Putamen (tissue), 1 donor: Measurements from ENCODE around the gene SGMS1.
A peak's percentile ranks its signal among the peaks of the same experiment; 100 is the strongest.

Experiments
- DNase-seq: peaks from one replicate; pipeline ENCODE4 v3.0.0-alpha.2; 2016; ENCODE audit warnings: low spot score

Gene SGMS1

DNA sequence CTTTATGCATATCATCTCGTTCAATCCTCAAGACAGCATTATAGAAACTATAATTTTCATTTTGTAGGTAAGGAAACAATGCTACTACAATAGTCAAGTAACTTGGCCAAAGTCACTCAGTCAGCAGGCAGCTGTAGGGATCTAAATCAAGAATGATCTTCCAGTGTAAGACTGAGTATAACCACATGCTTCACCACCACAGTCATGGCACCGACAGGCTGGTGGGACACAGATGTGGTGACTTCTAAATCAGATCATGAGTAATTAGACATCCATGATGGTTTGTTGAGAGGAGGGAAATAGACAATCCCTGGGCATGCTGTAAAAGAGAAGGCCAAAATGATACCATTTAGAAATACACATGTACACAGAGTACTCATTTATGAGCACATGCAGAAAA lies 288.4 kb downstream of the SGMS1 start:
- DNase-seq: no peak

- DNase-seq: no peak
Observed at GRCh38 chr10:50334273-50334672, 289.5 kb downstream of the SGMS1 start.

DNA sequence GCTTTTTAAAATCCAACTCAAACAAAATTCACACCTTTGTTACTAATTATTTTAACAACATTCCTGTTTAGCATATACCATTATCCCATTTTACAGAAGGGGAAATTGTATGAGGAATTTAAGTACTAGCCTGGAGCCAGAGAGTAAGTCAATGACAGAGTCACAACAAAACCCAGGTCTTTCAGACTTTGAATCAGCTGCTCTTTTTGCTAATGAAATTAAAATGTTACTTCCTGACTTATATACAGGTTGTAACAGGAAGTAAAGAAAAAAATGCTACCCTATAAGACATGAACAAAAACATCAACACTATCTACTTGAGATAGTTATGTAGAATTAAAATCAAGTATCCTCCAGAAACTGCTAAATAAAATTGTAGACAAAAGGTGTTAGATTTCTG lies 289.9 kb downstream of the SGMS1 start:
- DNase-seq: no peak

GRCh38 chr10:50332108-50332842 lies 291.5 kb downstream of the SGMS1 start:
- no peak for DNase-seq

DNA sequence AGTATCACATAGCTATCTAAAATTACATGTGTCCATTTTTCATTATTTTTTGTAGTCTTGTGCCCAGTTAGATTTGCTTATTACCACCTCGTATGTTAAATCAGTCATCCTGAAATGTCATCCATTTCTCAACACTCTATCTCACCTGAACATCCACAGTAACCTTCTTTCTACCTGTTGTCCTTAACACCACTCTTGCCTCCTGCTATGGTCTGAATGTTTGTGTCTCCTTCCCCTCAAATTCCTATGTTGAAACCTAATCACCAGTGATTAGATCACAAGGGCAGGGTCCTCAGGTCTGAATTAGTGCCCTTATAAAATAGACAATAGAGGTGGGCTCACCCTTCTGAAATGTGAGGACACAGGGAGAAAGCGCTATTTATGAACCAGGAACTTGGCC lies 292.3 kb downstream of the SGMS1 start:
- DNase-seq: no peak

- peak; percentile 23 for DNase-seq
Observed at GRCh38 chr10:50326757-50327701, 296.7 kb downstream of the SGMS1 start.

DNA sequence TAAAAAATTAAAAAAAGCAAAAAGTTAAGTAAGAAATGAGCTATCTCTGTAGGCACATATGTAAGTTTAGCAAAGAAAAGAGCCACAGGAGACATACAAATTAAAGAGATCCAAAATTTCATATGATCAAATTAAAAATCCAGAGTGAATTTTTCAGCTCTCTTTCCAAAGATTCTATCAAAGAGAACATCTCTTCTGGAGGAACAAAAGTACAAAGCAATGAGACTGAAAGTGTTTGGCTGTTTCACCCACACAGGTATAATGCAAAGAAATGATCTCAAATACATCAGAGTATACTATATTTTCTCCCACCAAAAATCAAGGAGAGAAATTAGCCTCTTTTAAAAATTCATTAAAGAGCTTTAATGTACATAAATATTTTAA lies 297.6 kb downstream of the SGMS1 start:
- DNase-seq: no peak

DNA sequence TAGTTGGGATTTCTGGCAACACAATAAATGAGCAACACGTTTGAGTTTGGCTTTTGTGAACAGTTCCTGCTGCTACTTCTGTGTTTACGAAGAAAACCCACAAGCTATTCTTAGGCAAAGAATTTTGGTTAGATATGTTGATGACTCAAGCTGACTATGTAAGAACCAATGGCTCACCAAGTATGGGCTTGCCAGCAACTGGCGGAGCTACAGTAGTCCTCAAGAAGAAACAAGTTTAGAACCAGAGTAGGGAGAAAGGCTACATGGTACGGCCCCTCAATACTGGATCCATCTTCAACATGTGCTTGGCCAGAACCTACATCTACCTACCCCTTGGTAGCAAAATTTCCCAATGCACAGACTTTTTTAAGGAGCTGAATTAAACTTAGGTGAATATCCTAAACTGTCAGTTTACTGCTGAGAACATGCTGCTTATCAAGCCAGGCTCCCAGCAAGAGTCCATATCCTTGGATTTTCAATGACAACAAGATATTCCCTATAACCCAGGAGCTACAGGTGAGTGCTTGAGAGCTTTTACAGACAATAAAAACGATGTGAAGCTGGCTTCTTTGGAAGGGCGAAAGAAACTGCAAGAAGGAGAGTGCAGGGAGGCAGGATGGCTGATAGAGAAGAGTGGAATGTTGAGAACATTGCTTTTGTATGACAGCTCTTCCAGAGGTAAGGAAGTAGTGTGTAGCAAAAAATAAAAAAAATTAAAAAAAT lies 298.1 kb downstream of the SGMS1 start:
- DNase-seq: no peak

DNA sequence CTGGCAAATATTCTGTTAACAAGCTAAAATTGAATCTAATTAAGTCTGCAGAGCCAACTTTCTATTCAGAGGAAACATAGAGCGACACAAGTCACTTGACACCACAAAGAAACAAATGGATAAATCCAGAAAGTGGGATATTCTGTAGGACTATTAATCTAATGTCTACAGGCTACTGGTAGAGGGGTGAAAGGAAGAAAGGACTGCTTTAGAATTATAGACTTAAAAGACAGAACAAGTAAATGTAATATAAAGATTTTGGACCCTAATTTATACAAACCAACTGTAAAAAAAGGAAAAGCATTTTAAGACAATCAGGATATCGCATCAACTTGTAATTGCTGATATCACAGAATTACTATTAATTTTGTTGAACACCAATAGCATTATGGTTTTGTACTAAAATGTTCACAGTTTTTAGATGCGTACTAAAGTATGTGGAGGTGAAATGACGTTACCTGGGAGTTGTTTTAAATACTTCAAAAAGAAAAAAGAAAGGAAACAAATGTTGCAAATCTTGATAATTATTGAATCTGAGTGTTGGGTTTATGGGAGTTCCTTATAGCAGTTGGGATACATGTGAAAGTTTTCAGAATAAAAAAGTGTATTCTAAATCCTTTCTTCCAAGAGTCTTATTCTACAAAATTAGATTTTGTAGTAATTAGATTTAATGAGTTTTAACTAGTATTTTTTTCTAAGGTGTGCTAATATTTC lies 298.9 kb downstream of the SGMS1 start:
- DNase-seq: no peak

DNA sequence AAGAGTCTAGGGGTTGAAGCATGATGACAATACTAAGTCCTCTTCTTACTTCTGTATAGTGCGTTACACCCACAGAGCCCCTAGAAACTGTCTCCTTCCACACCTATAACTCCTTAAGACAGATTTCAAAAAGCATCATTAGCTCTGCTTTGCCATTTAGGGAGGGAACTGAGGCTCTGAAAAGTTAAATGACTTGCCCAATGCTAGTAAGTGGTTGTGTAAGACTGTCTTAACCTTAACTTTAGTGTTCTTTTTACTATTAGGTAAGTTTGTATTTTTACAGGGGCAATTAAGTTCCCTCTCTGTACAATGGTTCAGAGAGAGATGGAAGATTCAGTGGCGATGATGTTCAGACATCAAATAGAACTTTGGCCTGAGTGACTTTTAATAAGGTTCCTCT lies 299.7 kb downstream of the SGMS1 start:
- no peak for DNase-seq

DNA sequence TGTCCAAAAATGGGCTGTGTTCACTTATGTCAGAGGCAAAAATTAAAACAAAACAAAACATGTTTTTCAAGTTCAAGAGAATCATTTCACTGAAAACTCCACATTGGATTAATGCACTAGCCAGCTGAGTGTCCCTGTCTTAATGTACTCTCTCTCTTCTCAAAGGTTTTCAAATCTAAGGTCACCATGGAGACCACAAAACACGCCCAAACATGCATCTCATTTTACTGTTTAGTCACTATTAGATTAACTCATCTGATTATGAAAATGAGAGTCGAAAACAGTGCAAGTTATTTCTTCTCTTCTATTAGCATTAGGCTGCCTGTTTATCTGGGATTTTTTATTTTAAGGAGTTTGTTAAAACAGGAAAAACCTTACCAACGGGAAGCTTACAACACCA lies 301.7 kb downstream of the SGMS1 start:
- DNase-seq: no peak

DNA sequence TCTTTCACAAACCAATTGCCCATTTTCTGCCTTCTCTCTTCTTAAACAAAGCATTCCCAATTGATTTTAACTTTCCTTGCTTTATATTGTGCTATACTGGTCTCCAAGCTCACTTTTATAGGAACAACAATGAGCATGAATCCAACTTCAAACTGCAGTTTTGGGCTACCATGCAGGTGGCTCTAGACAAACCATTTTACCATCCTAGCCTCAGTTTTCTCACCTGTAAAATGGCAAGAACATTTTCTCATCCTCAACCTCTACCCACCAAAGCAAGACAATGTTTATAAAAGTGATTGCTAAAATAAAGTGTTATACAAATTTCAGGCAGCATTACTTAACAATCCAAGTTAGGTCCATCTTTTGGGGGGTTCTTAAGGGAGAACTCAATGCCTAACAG lies 305.6 kb downstream of the SGMS1 start:
- DNase-seq: no peak

DNA sequence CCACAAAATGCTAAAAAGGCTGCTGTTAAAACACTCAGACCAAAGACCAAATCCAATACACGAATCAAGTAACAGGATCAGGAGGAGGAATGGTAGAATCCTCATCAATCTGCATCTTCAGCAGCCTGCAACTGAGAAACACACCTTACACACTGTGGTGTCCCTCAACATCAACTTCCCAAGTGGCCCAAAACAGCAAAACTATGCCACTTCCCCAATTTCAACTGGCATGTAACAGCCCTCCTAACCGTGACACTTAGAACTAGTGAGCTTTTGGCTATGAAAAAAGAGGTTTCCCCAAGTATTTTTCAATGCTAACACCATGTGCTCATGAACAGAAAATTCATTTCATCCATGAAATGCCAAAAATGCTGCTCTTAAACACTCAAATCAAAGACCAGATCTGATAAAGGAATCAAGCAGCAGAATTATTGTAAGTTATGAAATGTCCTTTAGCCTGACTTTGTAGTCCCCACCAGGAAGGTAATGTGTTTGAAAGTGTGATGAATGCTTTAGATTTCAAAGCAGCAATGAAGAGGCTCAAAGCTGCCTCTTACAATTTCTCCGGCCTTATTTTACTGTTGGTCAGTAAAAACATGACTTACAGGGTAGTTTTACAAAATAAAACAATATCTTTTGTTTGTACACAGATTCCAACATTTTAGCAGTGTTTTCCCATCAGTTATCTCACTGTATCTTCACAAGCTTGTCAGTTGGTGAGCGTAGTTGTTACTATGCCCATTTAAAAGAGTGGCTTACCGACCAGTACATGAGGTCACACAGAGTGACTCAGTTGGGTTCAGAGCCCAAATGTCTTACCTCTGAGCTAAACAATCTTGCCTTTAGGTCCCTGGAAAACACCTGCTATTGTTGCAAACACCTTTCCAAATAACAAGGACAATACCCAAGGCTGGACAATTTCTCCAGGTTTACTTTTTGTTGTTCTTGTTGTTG lies 306.8 kb downstream of the SGMS1 start:
- no peak for DNase-seq

DNA sequence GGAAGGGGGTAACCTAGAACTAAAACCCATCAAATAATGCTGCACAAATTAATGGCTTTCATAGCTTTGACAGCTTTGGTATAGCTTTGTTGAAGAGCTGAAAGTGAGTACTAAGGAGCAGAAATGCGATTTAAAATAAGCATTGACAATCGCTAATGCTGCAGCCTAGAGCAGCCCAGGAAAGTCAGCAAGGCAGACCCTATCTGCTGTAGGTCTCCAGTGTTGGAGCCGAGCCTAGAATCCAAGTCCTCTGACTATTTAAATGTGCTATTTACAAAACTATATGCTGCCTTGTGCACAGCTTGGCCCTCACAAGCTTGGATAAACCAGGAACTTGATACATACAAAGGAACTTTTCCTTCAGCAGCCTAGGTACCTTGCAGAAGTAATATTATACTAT lies 307.6 kb downstream of the SGMS1 start:
- DNase-seq: no peak

- no peak for DNase-seq
Observed at GRCh38 chr10:50315424-50315823, 308.3 kb downstream of the SGMS1 start.

- DNase-seq: no peak
Observed at GRCh38 chr10:50314169-50315071, 309.3 kb downstream of the SGMS1 start.

DNA sequence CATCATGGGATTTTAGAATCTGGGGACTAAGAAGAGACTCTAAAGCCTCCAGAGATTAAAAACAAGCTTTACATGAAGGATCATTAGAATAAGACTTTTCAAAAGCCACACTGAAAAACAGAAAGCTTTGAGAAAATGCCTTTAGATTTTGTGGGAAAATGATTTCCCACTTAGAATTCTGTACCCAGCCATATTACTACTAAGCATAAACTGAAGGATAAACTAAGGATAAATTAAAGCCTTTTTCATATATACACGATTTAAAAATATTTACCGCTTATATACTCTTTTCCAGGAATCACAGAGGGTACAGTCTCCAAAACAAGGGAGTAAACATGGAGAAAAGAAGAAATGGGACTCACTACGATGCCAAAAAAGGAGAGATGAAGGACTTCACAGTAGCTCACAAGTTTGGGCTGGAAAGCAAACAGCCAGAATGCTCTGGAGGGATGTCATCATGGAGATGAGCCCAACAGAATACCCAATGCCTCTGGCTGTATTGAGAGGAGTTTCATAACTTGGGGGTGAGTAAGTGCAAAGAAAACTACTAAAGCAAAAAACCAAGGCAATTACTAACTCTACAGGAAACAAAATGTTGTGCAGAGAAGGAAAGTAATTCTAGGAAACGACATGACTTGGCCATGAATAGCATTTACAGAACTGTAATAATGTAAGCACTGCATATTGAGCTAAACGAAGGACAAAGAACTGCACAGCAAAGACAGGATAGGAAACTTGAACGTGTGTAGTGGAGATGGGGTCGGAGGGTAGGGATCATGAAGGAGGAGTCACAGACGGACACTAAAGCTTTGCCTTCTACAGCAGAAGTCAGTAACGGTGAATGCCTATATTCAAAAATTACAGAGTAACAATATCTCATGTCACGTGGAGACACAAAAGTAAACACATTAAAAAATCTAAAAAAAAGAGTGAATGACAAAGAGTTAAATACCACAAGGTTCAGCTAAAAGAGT lies 311.0 kb downstream of the SGMS1 start:
- DNase-seq: no peak

- DNase-seq: no peak
Observed at GRCh38 chr10:50310560-50311174, 313.1 kb downstream of the SGMS1 start.
